HG02884 (cell line): Measurements from ENCODE around the gene CNIH3.
"Not testable (repeated sequence)": the region's sequence is repeated elsewhere in the genome, so short reads cannot be mapped to it uniquely, and the experiment has no call there.

Experiments used
- ATAC-seq: cut with Tn5 transposase; IDR thresholded peaks from one replicate; pipeline ENCODE4 v1.9.1; 2021; ENCODE audit warnings: mild to moderate bottlenecking, moderate library complexity; ENCODE audit not compliant: unreplicated experiment

CNIH3 gene

GRCh38 chr1:224615861-224616755 is at the start of gene CNIH3:
CNIH3 (plus strand) TSS chr1:224616317; CDS start chr1:224617175, 858 bp downstream.
- ATAC-seq = no peak

- not testable (repeated sequence) for ATAC-seq
These were observed 49.6 kb upstream of the CNIH3 start for GRCh38 chr1:224566492-224566891.

GRCh38 chr1:224569276-224569675 is 46.8 kb upstream of the CNIH3 start:
- ATAC-seq = no peak

GRCh38 chr1:224571975-224572374 is 44.1 kb upstream of the CNIH3 start:
- ATAC-seq = not testable (repeated sequence)

GRCh38 chr1:224579526-224579925 is 36.6 kb upstream of the CNIH3 start:
- no peak for ATAC-seq

GRCh38 chr1:224580006-224580405 is 36.1 kb upstream of the CNIH3 start:
- ATAC-seq = no peak

- ATAC-seq = no peak
These were observed 34.1 kb upstream of the CNIH3 start for GRCh38 chr1:224582041-224582440.

GRCh38 chr1:224583774-224584173 is 32.3 kb upstream of the CNIH3 start:
- no peak for ATAC-seq

GRCh38 chr1:224585051-224585450 is 31.1 kb upstream of the CNIH3 start:
- no peak for ATAC-seq

- ATAC-seq = no peak
These were observed 29.1 kb upstream of the CNIH3 start for GRCh38 chr1:224587051-224587450.

GRCh38 chr1:224588515-224588914 is 27.6 kb upstream of the CNIH3 start:
- no peak for ATAC-seq

- ATAC-seq = no peak
These were observed 27.1 kb upstream of the CNIH3 start for GRCh38 chr1:224589006-224589405.

GRCh38 chr1:224591326-224591725 is 24.8 kb upstream of the CNIH3 start:
- ATAC-seq = no peak

GRCh38 chr1:224592636-224593582 is 23.2 kb upstream of the CNIH3 start:
- no peak for ATAC-seq

- ATAC-seq = no peak
These were observed 21.8 kb upstream of the CNIH3 start for GRCh38 chr1:224594360-224594759.

- no peak for ATAC-seq
These were observed 21.3 kb upstream of the CNIH3 start for GRCh38 chr1:224594851-224595250.

- ATAC-seq = no peak
These were observed 10.5 kb upstream of the CNIH3 start for GRCh38 chr1:224605482-224606181.

- no peak for ATAC-seq
These were observed 8.6 kb upstream of the CNIH3 start for GRCh38 chr1:224607188-224608148.

GRCh38 chr1:224609333-224609732 is 6.8 kb upstream of the CNIH3 start:
- no peak for ATAC-seq

- ATAC-seq = no peak
These were observed 3.9 kb upstream of the CNIH3 start for GRCh38 chr1:224612246-224612645.
